ENCODE results near the gene ERG. TPM values are rescaled to one million over a fixed set of nuclear protein-coding genes. Genes with fewer than 3 reads are reported as not detected.

ERG gene
- total RNA-seq, 1 experiment from 2014 or later = 4.5 TPM

- TF ChIP-seq ERG (CRISPR knock-in tag; IDR thresholded peaks at IDR 0.05) = no peak
- no peak for TF ChIP-seq CREB1 (CRISPR knock-in tag; IDR thresholded peaks at IDR 0.05)
- TF ChIP-seq ZNF396 (CRISPR knock-in tag; IDR thresholded peaks at IDR 0.05; ENCODE audit: borderline replicate concordance) = no peak
- TF ChIP-seq E2F1 (CRISPR knock-in tag; IDR thresholded peaks at IDR 0.05) = 0 out of 2 replicates have a peak, but pooled peaks have one; percentile 50
- TF ChIP-seq ZNF232 (CRISPR knock-in tag; IDR thresholded peaks at IDR 0.05) = peak; percentile 21; the same call in 1 of the 2 replicates
- peak; percentile 86 for TF ChIP-seq ZNF423 (CRISPR knock-in tag; IDR thresholded peaks at IDR 0.05)
These were observed 25.7 kb downstream of the ERG start (continued) for GRCh38 chr21:38472412-38473108.

- Mint-ChIP-seq H3K4me1 (peaks cover 72% of the 10 kb centered on the region), H3K27ac (0 out of 2 replicates have a peak overlapping the region, but pooled peaks have one; percentile 7)
These were observed 26.5 kb downstream of the ERG start for GRCh38 chr21:38471766-38472165.

GRCh38 chr21:38470755-38471154 is 27.5 kb downstream of the ERG start:
- POLR2A ChIA-PET = no interaction called here
- H3K9me3 Mint-ChIP-seq = no peaks in the 10 kb centered on the region
- CTCF ChIA-PET = interaction anchor here (1.0 kb wide), 1 partner anchor 158 kb away, joined by 3 read pairs; no protein-coding TSS in a partner anchor
- H3K36me3 Mint-ChIP-seq = no peaks in the 10 kb centered on the region
- TF ChIP-seq CREM (CRISPR knock-in tag; IDR thresholded peaks at IDR 0.05) = no peak
- TF ChIP-seq FOXP4 (CRISPR knock-in tag; IDR thresholded peaks at IDR 0.05) = no peak
- no peak for TF ChIP-seq ZNF219 (CRISPR knock-in tag; IDR thresholded peaks at IDR 0.05; ENCODE audit: borderline replicate concordance)
- no peak for TF ChIP-seq IRF2 (CRISPR knock-in tag; IDR thresholded peaks at IDR 0.05; ENCODE audit: borderline replicate concordance, low read depth)
- TF ChIP-seq STAT6 (CRISPR knock-in tag; conservative IDR thresholded peaks at IDR 0.05; ENCODE audit: low read depth) = no peak
- no peak for TF ChIP-seq TEAD1 (CRISPR knock-in tag; IDR thresholded peaks at IDR 0.05)
- no peak for TF ChIP-seq ZNF416 (CRISPR knock-in tag; IDR thresholded peaks at IDR 0.05)
- TF ChIP-seq ZBTB43 (CRISPR knock-in tag; IDR thresholded peaks at IDR 0.05) = no peak
- TF ChIP-seq CREB1 (CRISPR knock-in tag; IDR thresholded peaks at IDR 0.05) = no peak
- TF ChIP-seq TP53 (CRISPR knock-in tag; IDR thresholded peaks at IDR 0.05) = no peak
- no peak for TF ChIP-seq AR (CRISPR knock-in tag; IDR thresholded peaks at IDR 0.05)
- ATAC-seq (no peak), DNase-seq (ENCODE audit: low spot score) (no peak)
- H3K27ac Mint-ChIP-seq = no peak overlapping the region
- no peaks in the 10 kb centered on the region; the same call in 1 of the 2 replicates for H3K27me3 Mint-ChIP-seq (ENCODE audit: low read depth)
- no peak overlapping the region for H3K4me3 Mint-ChIP-seq
- peaks cover 62% of the 10 kb centered on the region for H3K4me1 Mint-ChIP-seq

More at GRCh38 chr21:38471766-38472165, 26.5 kb downstream of the ERG start:
- DNase-seq (ENCODE audit: low spot score) (no peak), ATAC-seq (no peak)
- Mint-ChIP-seq H3K4me3 (no peak overlapping the region), H3K9me3 (no peaks in the 10 kb centered on the region), H3K27me3 (ENCODE audit: low read depth) (no peaks in the 10 kb centered on the region; the same call in 1 of the 2 replicates), H3K36me3 (no peaks in the 10 kb centered on the region)
- no peak for TF ChIP-seq FOXK1 (CRISPR knock-in tag; IDR thresholded peaks at IDR 0.05)
- TF ChIP-seq MYBL2 (CRISPR knock-in tag; IDR thresholded peaks at IDR 0.05) = no peak
- ChIA-PET CTCF (no interaction called here), POLR2A (no interaction called here)

Measured in WTC11 (cell line).